Caki2 (cell line): ENCODE data around the gene CAMK2N1. TPM values are rescaled to one million over a fixed set of nuclear protein-coding genes. Genes with fewer than 3 reads are reported as not detected.
"Not testable (repeated sequence)": the region's sequence is repeated elsewhere in the genome, so short reads cannot be mapped to it uniquely, and the experiment has no call there.

Experiments used
- DNase-seq: peaks from one replicate; pipeline ENCODE4 v3.0.0-alpha.2; 2015; ENCODE audit warnings: low read depth
- in situ Hi-C: cut with HindIII; loops from 2 replicates; pipeline ENCODE4 v1.10.0; 2016; ENCODE audit warnings: low sequenced_read_pairs, low pct_unique_long_range_greater_than_20kb, mixed read lengths
- total RNA-seq: library from RNA; depleted of rRNA; stranded (reverse); fragments of >200 nt; shearing (Covaris generic); gene quantifications from 2 replicates; pipeline ENCODE4 v1.2.3, GENCODE V29; 2014; ENCODE audit warnings: low replicate concordance; rRNA removed

Gene CAMK2N1
- total RNA-seq: 13.5 and 20.1 TPM in 2 replicates

- in situ Hi-C loops: no loop called here
- DNase-seq: peak; percentile 61
These were observed at the start of gene CAMK2N1 for GRCh38 chr1:20485527-20486456. Gene CAMK2N1, minus strand, starts transcription at chr1:20486210. Its CDS starts 831 bp downstream, at chr1:20485379.

- in situ Hi-C loops: no loop called here
- DNase-seq: no peak
These were observed 48.8 kb upstream of the CAMK2N1 start for GRCh38 chr1:20534659-20535417.

GRCh38 chr1:20533635-20534034 lies 47.6 kb upstream of the CAMK2N1 start:
- DNase-seq: no peak
- in situ Hi-C loops: no loop called here

GRCh38 chr1:20530901-20531300 lies 44.9 kb upstream of the CAMK2N1 start:
- in situ Hi-C loops: no loop called here
- no peak for DNase-seq

GRCh38 chr1:20530306-20530705 lies 44.3 kb upstream of the CAMK2N1 start:
- in situ Hi-C loops: no loop called here
- DNase-seq: no peak

- in situ Hi-C loops: no loop called here
- DNase-seq: no peak
These were observed 42.2 kb upstream of the CAMK2N1 start for GRCh38 chr1:20528221-20528620.

- DNase-seq: no peak
- in situ Hi-C loops: no loop called here
These were observed 40.3 kb upstream of the CAMK2N1 start for GRCh38 chr1:20526267-20526666.

GRCh38 chr1:20521960-20522861 lies 36.2 kb upstream of the CAMK2N1 start:
- DNase-seq: peak; percentile 74
- in situ Hi-C loops: no loop called here

GRCh38 chr1:20519609-20520262 lies 33.7 kb upstream of the CAMK2N1 start:
- DNase-seq, in situ Hi-C loops: not testable (repeated sequence)

- no peak for DNase-seq
- in situ Hi-C loops: no loop called here
These were observed 25.8 kb upstream of the CAMK2N1 start for GRCh38 chr1:20511518-20512428.

- in situ Hi-C loops: no loop called here
- DNase-seq: no peak
These were observed 22.4 kb upstream of the CAMK2N1 start for GRCh38 chr1:20508411-20508771.

GRCh38 chr1:20507564-20508410 lies 21.8 kb upstream of the CAMK2N1 start, which contains the start of gene MUL1:
Gene MUL1, minus strand, starts transcription at chr1:20508151. Its CDS starts 127 bp downstream, at chr1:20508024.
- peak; percentile 90 for DNase-seq
- in situ Hi-C loops: no loop called here

- in situ Hi-C loops: no loop called here
- no peak for DNase-seq
These were observed 21.2 kb upstream of the CAMK2N1 start for GRCh38 chr1:20507248-20507563.

- in situ Hi-C loops: no loop called here
- DNase-seq: no peak
These were observed 19.5 kb upstream of the CAMK2N1 start for GRCh38 chr1:20505488-20505887.

GRCh38 chr1:20500716-20501115 lies 14.7 kb upstream of the CAMK2N1 start:
- no peak for DNase-seq
- in situ Hi-C loops: no loop called here

GRCh38 chr1:20499718-20500117 lies 13.7 kb upstream of the CAMK2N1 start:
- no peak for DNase-seq
- in situ Hi-C loops: no loop called here
